WI38 (cell line): ENCODE results near the gene PGBD1.

Experiments used
- H3K4me3 ChIP-seq: 2 replicates; pipeline ENCODE4 v1.5.1; 2011; ENCODE audit warnings: low read depth, mild to moderate bottlenecking, control low read depth, low read length
- TF ChIP-seq, protein P1 (sequence below): IDR thresholded peaks from 2 replicates; pipeline ENCODE4 v1.5.1; 2012; ENCODE audit warnings: low read depth, mild to moderate bottlenecking, control low read depth, low read length

Gene PGBD1

GRCh38 chr6:28347119-28347518 lies 65.7 kb downstream of the PGBD1 start:
- no peak overlapping the region for H3K4me3 ChIP-seq
- TF ChIP-seq, protein P1, sequence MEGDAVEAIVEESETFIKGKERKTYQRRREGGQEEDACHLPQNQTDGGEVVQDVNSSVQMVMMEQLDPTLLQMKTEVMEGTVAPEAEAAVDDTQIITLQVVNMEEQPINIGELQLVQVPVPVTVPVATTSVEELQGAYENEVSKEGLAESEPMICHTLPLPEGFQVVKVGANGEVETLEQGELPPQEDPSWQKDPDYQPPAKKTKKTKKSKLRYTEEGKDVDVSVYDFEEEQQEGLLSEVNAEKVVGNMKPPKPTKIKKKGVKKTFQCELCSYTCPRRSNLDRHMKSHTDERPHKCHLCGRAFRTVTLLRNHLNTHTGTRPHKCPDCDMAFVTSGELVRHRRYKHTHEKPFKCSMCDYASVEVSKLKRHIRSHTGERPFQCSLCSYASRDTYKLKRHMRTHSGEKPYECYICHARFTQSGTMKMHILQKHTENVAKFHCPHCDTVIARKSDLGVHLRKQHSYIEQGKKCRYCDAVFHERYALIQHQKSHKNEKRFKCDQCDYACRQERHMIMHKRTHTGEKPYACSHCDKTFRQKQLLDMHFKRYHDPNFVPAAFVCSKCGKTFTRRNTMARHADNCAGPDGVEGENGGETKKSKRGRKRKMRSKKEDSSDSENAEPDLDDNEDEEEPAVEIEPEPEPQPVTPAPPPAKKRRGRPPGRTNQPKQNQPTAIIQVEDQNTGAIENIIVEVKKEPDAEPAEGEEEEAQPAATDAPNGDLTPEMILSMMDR = no peak

DNA sequence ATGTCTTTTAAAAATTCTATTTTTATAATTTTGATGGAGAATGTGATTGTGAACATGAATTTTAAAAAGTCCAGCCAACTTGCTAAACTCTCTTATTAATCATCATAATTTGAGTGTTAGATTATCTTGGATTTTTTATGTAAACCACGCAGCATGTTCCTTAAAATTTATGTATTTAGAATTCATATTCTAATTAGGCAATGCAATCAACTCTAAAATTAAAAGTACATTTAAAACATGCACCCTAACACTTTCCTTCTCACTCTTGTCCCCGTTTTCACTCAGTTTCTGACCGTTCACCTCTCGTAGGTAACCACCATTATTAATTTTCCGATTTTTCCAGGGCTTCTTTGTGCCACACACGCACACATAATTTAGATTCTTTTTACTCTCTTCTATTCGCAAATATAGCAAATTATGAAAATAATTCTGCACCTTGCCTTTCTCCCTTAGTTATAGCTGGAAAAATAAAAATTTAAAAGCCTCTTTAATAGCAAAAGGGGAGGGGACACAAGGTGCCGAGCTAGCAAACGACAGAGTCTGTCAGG lies 68.0 kb downstream of the PGBD1 start:
- TF ChIP-seq, protein P1 = no peak
- H3K4me3 ChIP-seq = peak overlapping the region; percentile 92

DNA sequence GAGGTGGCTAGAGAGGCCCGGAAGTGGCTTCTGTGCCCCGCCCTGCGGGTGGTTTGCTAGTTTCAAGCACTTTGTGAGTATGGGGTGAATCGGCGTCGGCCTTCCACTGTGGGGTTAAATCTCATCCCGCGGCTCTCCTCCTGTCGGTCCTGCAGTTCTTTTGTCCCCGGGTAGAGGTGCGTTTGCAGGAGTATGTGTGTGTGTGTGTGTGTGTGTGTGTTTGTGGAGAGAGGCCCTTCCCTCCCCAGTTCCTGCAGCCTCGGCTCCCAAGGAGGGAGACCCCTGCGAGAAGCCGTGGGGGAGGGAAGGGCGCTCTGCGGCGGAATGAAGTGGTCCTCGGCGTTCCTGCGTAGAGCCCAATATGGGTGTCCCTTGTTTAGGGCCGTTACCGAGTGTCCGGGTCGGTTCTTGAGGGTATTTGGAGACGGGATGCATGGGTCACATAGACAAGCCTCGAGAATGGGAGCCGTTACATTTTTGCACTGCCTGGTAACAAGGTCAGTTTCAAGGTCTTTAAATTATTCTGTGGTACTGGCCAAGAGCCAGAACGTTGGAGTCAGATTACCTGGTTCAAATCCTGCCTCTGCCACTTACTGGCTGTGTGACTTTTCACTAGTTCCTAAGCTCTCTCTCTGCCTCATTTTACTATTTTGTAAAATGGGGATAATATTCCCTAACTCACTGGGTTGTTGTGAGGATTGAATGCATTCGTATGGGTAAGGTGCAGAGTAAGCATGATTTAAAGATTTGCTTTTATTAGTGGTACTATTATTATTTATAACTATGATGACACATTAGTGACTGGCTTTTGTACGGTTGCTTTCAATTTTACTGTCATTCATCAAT lies 68.7 kb downstream of the PGBD1 start, which contains the start of gene ZKSCAN3:
ZKSCAN3 (plus strand) TSS at position 56 of the 846 bp plus-strand sequence. CDS start 9,640 bp downstream, outside the sequence.
- H3K4me3 ChIP-seq = peak within 1 kb of the TSS; percentile 92
- TF ChIP-seq, protein P1 = no peak

DNA sequence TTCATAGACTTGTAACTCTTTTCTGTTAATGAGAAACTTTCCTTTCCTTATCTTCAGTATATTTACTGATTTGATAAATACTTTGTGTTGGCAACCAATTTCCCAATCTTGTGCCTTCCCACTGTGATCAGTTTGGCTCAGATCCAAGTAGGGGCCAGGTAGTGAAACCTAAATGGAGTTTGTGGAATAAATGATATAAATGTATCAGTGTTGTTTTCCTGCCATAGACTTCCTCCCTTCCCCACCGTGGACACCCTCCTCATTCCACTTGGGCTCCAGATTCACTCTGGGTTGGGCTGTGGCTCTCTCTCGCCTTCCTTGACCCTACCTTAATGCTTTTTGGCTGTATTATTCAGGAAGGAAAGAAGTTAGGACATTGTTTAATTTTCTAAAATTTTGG lies 69.7 kb downstream of the PGBD1 start:
- TF ChIP-seq, protein P1 = no peak
- peak overlapping the region; percentile 92 for H3K4me3 ChIP-seq

DNA sequence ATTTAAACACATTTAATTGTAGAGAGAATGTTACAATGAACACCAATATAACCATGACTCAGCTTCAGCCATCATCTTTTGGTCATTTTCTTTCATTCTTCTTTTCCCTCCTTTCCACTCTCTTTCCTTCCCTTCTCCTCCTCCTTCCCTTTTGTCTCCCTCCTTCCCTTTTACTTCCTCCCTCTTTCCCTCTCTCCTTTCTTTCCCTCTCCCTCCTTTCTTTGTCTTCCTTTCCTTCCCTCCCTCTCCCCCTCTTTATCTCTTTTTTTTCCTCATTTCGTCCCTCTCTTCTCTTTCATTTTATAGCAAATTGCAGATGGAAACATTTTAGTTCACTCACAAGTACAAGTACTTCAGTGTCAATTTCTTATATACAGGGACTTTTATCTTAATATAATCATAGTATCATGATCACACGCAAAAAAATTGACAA lies 70.1 kb downstream of the PGBD1 start:
- TF ChIP-seq, protein P1 = no peak
- 0 out of 2 replicates have a peak overlapping the region, but pooled peaks have one; percentile 17 for H3K4me3 ChIP-seq
